ENCODE measurements around the gene SPZ1. TPM values are rescaled to one million over a fixed set of nuclear protein-coding genes. Genes with fewer than 3 reads are reported as not detected.

SPZ1 gene
- total RNA-seq, 1 experiment from 2014 or later: not detected

DNA sequence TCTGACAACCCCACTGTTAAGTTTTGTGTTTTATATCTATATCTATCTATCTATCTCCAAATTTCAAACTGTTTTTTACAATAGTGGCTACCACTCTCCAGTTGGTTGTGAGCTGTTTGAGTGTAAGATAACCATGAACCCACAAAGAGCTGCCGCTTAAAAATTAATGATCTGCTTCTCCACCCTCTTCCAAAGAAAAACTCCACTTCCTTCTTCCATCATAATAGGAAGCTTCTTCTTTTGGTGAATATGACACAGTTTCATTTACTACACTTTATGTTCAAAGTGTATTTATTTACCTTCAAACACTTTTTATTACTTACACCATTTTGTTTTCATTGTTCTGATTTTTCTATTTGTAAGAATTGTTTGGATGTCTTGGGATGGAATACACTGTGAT, 37.9 kb downstream of the SPZ1 start:
- CTCF ChIA-PET: no interaction called here
- Histone ChIP-seq H3K27me3 (ENCODE audit: low read length) (no peaks in the 10 kb centered on the region), H3K79me2 (ENCODE audit: low read length) (no peaks in the 10 kb centered on the region), H4K20me1 (ENCODE audit: low read length) (no peaks in the 10 kb centered on the region), H3K4me1 (ENCODE audit: insufficient read depth, low read length) (no peaks in the 10 kb centered on the region), H3F3A (ENCODE audit: low read length, unreplicated experiment) (no peaks in the 10 kb centered on the region), H3K9me2 (replicated peaks; ENCODE audit: low read length) (no peaks in the 10 kb centered on the region), H3K4me2 (ENCODE audit: low read length) (no peak overlapping the region), H2AFZ (ENCODE audit: low read length) (no peak overlapping the region), H3K27ac (ENCODE audit: low read length) (no peak overlapping the region), H3K9ac (ENCODE audit: low read length) (no peak overlapping the region), H3K4me3 (ENCODE audit: low read length) (no peak overlapping the region), H3K36me3 (ENCODE audit: low read depth, low read length) (no peaks in the 10 kb centered on the region), H3K9me3 (ENCODE audit: low read length) (no peaks in the 10 kb centered on the region)
- intact Hi-C loops (cut with micrococcal nuclease): no loop called here
- DNase-seq: no peak
- BruUV-seq (replicated peaks): no TSS peak
- POLR2A ChIA-PET (ENCODE audit: unreplicated experiment): no interaction called here
- ATAC-seq: no peak
- TF ChIP-seq EZH2 (IDR thresholded peaks at IDR 0.05; ENCODE audit: low read length, unreplicated experiment) (no peak), EZH2phosphoT487 (IDR thresholded peaks at IDR 0.05; ENCODE audit: borderline replicate concordance, low read length) (no peak)
- TF ChIP-seq, protein P1, sequence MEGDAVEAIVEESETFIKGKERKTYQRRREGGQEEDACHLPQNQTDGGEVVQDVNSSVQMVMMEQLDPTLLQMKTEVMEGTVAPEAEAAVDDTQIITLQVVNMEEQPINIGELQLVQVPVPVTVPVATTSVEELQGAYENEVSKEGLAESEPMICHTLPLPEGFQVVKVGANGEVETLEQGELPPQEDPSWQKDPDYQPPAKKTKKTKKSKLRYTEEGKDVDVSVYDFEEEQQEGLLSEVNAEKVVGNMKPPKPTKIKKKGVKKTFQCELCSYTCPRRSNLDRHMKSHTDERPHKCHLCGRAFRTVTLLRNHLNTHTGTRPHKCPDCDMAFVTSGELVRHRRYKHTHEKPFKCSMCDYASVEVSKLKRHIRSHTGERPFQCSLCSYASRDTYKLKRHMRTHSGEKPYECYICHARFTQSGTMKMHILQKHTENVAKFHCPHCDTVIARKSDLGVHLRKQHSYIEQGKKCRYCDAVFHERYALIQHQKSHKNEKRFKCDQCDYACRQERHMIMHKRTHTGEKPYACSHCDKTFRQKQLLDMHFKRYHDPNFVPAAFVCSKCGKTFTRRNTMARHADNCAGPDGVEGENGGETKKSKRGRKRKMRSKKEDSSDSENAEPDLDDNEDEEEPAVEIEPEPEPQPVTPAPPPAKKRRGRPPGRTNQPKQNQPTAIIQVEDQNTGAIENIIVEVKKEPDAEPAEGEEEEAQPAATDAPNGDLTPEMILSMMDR (conservative IDR thresholded peaks at IDR 0.05; ENCODE audit: low read depth, low read length): no peak

DNA sequence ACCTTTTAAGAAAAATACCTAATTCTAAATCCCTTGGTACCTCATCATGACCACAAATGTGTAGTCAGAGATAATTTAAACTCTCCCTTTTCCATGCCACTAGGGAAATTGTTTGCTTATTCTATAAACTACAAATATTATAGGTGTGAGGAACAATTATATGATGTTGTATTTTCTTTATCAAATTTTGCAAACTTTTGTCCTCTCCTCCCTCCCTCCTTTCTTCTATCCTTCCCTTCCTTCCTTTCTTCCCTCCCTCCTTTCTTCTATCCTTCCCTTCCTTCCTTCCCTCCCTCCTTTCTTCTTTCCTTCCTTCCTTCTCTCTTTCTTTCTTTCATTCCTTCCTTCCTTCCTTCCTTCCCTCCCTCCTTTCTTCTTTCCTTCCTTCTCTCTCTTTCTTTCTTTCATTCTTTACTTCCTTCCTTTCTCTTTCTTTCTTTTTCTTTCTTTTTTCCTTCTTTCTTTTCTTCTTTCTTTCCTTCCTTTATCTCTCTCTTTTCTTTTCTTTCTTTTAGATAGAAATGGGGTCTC, 41.2 kb downstream of the SPZ1 start:
- Histone ChIP-seq H2AFZ (ENCODE audit: low read length) (no peak overlapping the region), H3K4me2 (ENCODE audit: low read length) (no peak overlapping the region), H3K36me3 (ENCODE audit: low read depth, low read length) (no peaks in the 10 kb centered on the region), H3K9me2 (replicated peaks; ENCODE audit: low read length) (no peaks in the 10 kb centered on the region), H3K27ac (ENCODE audit: low read length) (no peak overlapping the region), H3K4me1 (ENCODE audit: insufficient read depth, low read length) (no peaks in the 10 kb centered on the region), H3K4me3 (ENCODE audit: low read length) (no peak overlapping the region), H3K9me3 (ENCODE audit: low read length) (no peaks in the 10 kb centered on the region), H3K79me2 (ENCODE audit: low read length) (no peaks in the 10 kb centered on the region), H3K27me3 (ENCODE audit: low read length) (no peaks in the 10 kb centered on the region), H3F3A (ENCODE audit: low read length, unreplicated experiment) (no peaks in the 10 kb centered on the region), H3K9ac (ENCODE audit: low read length) (no peak overlapping the region), H4K20me1 (ENCODE audit: low read length) (no peaks in the 10 kb centered on the region)
- POLR2A ChIA-PET (ENCODE audit: unreplicated experiment): no interaction called here
- TF ChIP-seq, protein P1 (conservative IDR thresholded peaks at IDR 0.05; ENCODE audit: low read depth, low read length): no peak
- TF ChIP-seq EZH2 (IDR thresholded peaks at IDR 0.05; ENCODE audit: low read length, unreplicated experiment) (no peak), EZH2phosphoT487 (IDR thresholded peaks at IDR 0.05; ENCODE audit: borderline replicate concordance, low read length) (no peak)
- ATAC-seq: no peak
- CTCF ChIA-PET: no interaction called here
- intact Hi-C loops (cut with micrococcal nuclease): no loop called here
- BruUV-seq (replicated peaks): no TSS peak
- no peak for DNase-seq

DNA sequence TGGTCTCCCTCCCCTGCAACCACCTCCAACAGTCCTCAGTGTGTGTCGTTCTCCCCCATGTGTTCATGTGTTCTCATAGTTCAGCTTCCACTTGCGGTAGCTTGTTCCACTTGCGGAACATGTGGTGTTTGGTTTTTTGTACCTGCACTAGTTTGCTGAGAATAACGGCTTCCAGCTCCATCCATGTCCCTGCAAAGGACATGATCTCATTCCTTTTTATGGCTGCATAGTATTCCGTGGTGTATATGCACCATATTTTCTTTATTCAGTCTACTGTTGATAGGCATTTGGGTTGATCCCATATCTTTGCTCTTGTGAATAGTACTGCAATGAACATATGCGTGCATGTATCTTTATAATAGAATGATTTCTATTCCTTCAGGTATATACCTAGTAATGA, 45.1 kb downstream of the SPZ1 start:
- TF ChIP-seq EZH2phosphoT487 (IDR thresholded peaks at IDR 0.05; ENCODE audit: borderline replicate concordance, low read length) (no peak), EZH2 (IDR thresholded peaks at IDR 0.05; ENCODE audit: low read length, unreplicated experiment) (no peak)
- TF ChIP-seq, protein P1 (conservative IDR thresholded peaks at IDR 0.05; ENCODE audit: low read depth, low read length): no peak
- no peaks in the 10 kb centered on the region for H3K27me3 ChIP-seq (ENCODE audit: low read length)
- no peaks in the 10 kb centered on the region for H3K79me2 ChIP-seq (ENCODE audit: low read length)
- H4K20me1 ChIP-seq (ENCODE audit: low read length): no peaks in the 10 kb centered on the region
- no peak overlapping the region for H3K4me2 ChIP-seq (ENCODE audit: low read length)
- CTCF ChIA-PET: interaction anchor here (0.6 kb wide), 1 partner anchor 268 kb away, joined by 3 read pairs; no protein-coding TSS in a partner anchor
- ATAC-seq: no peak
- H3K4me3 ChIP-seq (ENCODE audit: low read length): no peak overlapping the region
- no peaks in the 10 kb centered on the region for H3K36me3 ChIP-seq (ENCODE audit: low read depth, low read length)
- H3K27ac ChIP-seq (ENCODE audit: low read length): no peak overlapping the region
- POLR2A ChIA-PET (ENCODE audit: unreplicated experiment): no interaction called here
- H3K4me1 ChIP-seq (ENCODE audit: insufficient read depth, low read length): no peaks in the 10 kb centered on the region
- intact Hi-C loops (cut with micrococcal nuclease): no loop called here
- no peaks in the 10 kb centered on the region for H3K9me3 ChIP-seq (ENCODE audit: low read length)
- H3K9ac ChIP-seq (ENCODE audit: low read length): no peak overlapping the region
- BruUV-seq (replicated peaks): no TSS peak
- no peaks in the 10 kb centered on the region for H3F3A ChIP-seq (ENCODE audit: low read length, unreplicated experiment)
- no peak overlapping the region for H2AFZ ChIP-seq (ENCODE audit: low read length)
- DNase-seq: no peak
- H3K9me2 ChIP-seq (replicated peaks; ENCODE audit: low read length): no peaks in the 10 kb centered on the region
